Stimulated activated naive CD8-positive, alpha-beta T cell treated with anti-CD3 and anti-CD28 coated beads, Interleukin-15, Interleukin-2, amounts not matched to agents 100 ng/mL and 50 ng/mL, for 24 hours (primary cell): ENCODE data around the gene HTR3C.
"Not testable (repeated sequence)": the region's sequence is repeated elsewhere in the genome, so short reads cannot be mapped to it uniquely, and the experiment has no call there.

Experiments
- H3K27ac Mint-ChIP-seq: one replicate; pipeline ENCODE4 v1.8.0; 2021; ENCODE audit warnings: mild to moderate bottlenecking, mixed read lengths
- H3K27me3 Mint-ChIP-seq: one replicate; pipeline ENCODE4 v1.8.0; 2021; ENCODE audit warnings: mixed read lengths
- H3K36me3 Mint-ChIP-seq: one replicate; pipeline ENCODE4 v1.8.0; 2021; ENCODE audit warnings: low read depth, mixed read lengths
- H3K4me1 Mint-ChIP-seq: one replicate; pipeline ENCODE4 v1.8.0; 2021; ENCODE audit warnings: low read depth, mixed read lengths
- H3K4me3 Mint-ChIP-seq: one replicate; pipeline ENCODE4 v1.8.0; 2021; ENCODE audit warnings: mild to moderate bottlenecking, mixed read lengths
- H3K9me3 Mint-ChIP-seq: one replicate; pipeline ENCODE4 v1.8.0; 2021; ENCODE audit warnings: mixed read lengths

The HTR3C gene, protein sequence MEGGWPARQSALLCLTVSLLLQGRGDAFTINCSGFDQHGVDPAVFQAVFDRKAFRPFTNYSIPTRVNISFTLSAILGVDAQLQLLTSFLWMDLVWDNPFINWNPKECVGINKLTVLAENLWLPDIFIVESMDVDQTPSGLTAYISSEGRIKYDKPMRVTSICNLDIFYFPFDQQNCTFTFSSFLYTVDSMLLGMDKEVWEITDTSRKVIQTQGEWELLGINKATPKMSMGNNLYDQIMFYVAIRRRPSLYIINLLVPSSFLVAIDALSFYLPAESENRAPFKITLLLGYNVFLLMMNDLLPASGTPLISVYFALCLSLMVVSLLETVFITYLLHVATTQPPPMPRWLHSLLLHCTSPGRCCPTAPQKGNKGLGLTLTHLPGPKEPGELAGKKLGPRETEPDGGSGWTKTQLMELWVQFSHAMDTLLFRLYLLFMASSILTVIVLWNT

DNA sequence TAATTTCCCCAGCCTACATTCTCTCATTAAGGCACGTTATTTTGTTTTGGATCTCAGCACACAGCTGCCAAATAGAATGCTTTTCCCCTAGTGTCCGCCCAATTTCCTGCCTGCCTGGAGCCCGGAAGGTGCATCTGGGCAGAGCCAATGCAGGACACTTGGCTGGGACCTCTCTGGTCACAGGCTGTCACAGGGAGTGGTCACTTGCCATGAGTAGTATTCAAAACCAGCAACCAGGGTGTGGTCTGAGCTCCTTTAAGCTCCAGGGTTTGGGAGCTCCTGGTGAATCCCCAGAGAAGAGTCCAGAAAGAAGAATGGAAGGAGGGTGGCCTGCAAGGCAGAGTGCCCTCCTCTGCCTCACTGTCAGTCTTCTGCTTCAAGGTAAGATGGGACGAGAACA, at the start of gene HTR3C:
Gene HTR3C, plus strand, starts transcription at position 281 of the 400 bp plus-strand sequence. Its CDS starts 34 bp downstream, at position 315.
- no peak within 1 kb of the TSS for H3K27ac Mint-ChIP-seq

DNA sequence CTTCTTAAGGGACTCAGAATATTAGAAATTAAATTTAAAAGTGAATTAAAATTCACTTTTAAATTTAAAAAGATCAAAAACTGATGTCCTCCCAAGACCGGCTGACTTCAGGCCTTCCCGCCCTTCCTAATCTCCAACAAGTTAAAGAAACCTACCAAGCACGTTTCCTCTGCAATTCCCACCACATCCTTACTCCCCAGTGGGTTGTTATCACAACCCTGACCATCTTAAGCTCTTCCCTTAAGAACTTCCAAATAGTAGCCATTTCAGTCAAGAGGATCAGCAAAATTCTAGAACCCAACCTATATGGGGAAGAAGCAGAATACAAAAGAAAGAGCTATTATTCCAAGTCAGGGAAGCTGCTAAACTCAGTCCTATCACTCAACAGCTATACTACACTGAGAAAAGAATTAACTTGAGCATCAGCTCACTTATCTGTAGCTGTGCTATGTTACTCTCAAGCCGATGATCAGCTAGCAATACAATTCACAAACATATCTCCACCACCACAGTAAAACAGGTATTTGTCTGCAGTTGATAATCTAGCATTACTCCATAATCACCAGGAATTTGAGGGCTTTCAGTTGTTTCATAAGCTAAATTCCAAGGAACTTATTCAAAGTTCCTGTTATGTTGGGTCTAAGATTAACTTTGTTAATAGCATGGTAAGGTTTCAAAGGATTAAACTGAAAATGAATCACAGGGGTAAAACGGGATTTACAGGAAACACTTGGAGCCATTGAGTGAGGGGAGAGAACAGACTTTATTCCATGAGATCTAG, 49.5 kb upstream of the HTR3C start:
- Mint-ChIP-seq H3K9me3 (no peaks in the 10 kb centered on the region), H3K36me3 (peaks cover 22% of the 10 kb centered on the region), H3K27ac (no peak overlapping the region), H3K4me3 (no peak overlapping the region), H3K4me1 (peaks cover 23% of the 10 kb centered on the region), H3K27me3 (no peaks in the 10 kb centered on the region)

More for the DNA sequence above, at the start of gene HTR3C:
- no peak within 1 kb of the TSS for H3K4me3 Mint-ChIP-seq
- no peaks in the 10 kb centered on the region for H3K9me3 Mint-ChIP-seq
- no peaks in the 10 kb centered on the region for H3K4me1 Mint-ChIP-seq
- H3K27me3 Mint-ChIP-seq: peaks cover 7% of the 10 kb centered on the region
- H3K36me3 Mint-ChIP-seq: no peaks in the 10 kb centered on the region

DNA sequence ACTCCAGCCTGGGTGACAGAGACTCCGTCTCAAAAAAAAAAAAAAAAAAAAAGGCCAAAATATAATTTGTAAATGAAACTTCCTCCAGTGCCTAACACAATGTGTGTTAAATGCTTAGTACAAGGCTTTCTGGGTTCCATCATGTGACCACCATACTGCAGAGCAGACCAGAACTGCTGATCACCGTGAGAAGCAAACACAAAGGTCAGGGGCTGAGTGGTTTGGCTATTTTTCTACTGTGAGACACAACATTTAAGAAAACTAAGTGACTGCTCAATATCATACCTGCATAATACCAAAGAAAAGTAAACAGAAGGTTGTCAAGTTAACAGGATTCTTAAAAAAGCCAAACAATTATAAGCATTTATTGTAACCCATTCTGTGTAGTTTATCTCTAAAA, 48.4 kb upstream of the HTR3C start:
- peaks cover 23% of the 10 kb centered on the region for H3K4me1 Mint-ChIP-seq
- no peak overlapping the region for H3K4me3 Mint-ChIP-seq
- no peak overlapping the region for H3K27ac Mint-ChIP-seq
- peaks cover 19% of the 10 kb centered on the region for H3K36me3 Mint-ChIP-seq
- no peaks in the 10 kb centered on the region for H3K27me3 Mint-ChIP-seq
- no peaks in the 10 kb centered on the region for H3K9me3 Mint-ChIP-seq

DNA sequence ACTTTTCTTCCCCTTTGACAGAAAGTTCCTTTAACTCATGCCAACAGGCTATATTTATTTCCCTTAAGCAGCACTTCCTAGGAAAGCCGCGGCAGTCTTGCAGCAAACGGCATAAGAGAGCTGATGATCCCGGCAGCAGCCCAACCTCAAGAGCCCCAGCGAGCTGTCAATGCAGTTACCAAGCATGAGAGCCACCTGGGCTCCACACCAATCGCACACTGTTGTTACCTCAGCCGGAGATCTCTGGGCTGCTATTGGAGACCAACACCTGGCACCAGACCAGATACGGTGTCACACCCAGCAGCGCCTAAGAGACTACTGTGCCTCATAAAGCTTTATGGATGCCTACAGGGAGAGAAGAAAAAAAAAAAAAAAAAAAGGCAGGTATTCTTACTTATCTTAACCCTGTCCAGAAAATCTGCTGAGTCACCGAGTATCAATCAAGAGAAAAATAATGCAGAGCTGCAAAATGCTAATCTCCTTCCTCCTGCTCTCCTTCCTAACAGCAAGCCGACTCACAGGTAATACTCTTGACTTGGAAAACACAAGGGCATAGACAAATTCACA, 46.8 kb upstream of the HTR3C start:
- H3K27ac Mint-ChIP-seq: peak overlapping the region; percentile 69
- peak overlapping the region; percentile 53 for H3K4me3 Mint-ChIP-seq
- peaks cover 26% of the 10 kb centered on the region for H3K36me3 Mint-ChIP-seq
- H3K9me3 Mint-ChIP-seq: no peaks in the 10 kb centered on the region
- no peaks in the 10 kb centered on the region for H3K27me3 Mint-ChIP-seq
- H3K4me1 Mint-ChIP-seq: peaks cover 23% of the 10 kb centered on the region

DNA sequence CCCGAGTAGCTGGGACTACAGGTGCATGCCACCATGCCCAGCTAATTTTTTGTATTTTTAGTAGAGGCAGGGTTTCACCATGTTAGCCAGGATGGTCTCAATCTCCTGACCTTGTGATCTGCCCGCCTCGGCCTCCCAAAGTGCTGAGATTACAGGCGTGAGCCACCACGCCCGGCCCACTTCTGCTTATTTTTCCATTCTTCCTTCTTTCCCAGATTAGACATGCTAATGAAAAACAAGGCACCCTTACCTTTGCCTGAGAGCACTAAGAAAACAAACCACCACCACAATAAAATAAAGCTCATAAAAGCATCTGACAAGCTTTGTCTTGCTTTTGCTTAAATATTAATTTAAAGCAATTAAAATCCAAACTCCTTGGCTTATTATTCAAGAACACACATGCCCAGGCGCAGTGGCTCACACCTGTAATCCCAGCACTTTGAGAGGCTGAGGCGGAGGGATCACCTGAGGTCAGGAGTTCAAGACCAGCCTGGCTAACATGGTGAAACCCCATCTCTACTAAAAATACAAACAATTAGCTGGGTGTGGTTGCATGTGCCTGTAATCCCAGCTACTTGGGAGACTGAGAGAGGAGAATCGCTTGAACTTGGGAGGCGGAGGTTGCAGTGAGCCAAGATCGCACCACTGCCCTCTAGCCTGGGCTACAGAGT, 45.6 kb upstream of the HTR3C start:
- H3K4me3 Mint-ChIP-seq, H3K27ac Mint-ChIP-seq, H3K27me3 Mint-ChIP-seq, H3K9me3 Mint-ChIP-seq: not testable (repeated sequence)
- peaks cover 23% of the 10 kb centered on the region for H3K4me1 Mint-ChIP-seq
- H3K36me3 Mint-ChIP-seq: peaks cover 32% of the 10 kb centered on the region

DNA sequence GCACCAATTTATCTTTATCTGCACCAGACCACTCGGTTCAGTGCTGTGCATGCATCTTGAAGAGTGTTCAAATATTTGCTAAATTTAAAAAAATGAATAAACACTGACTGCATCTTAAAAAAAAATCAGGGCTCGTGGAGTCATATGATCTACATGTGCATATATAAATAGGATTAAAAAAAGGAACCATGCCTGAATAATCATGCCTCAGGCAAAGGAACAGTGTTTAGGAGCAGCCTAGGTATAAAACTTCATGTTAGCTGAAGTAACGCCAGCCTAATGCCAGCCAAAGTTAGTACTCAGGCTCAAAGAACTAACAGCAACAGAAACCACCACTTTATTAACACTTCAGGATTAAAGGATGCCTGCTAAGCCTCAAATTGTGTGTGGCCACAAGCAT, 44.7 kb upstream of the HTR3C start:
- Mint-ChIP-seq H3K4me3 (no peak overlapping the region), H3K9me3 (no peaks in the 10 kb centered on the region), H3K4me1 (peaks cover 23% of the 10 kb centered on the region), H3K27ac (no peak overlapping the region), H3K36me3 (peaks cover 35% of the 10 kb centered on the region), H3K27me3 (no peaks in the 10 kb centered on the region)

DNA sequence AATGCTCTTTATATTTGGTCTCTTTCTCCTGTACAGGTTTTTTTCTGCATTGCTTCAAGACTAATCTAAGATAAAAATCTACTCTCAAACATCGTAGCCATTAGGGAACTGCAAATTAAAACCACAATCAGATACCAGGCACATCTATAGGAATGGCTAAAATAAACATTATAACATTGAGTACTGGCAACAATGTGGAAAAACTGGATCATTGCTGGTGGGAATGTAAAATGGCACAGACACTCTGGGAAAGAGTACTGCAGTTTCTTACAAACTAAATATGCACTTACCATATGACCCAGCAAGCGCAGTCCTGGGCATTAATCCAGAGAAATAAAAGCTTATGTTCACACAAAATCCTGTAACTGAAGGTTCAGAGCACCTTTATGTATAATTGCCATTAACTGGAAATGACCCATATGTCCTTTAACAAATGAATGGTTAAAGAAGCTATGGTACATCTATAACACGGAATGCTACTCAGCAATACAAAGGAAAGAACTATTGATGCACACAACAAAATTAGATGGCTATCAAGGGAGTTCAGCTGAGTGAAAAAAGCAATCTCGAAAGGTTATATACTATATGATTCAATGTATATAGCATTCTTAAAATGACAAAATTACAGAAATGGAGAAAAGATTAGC, 41.5 kb upstream of the HTR3C start:
- H3K36me3 Mint-ChIP-seq: peaks cover 33% of the 10 kb centered on the region
- no peak overlapping the region for H3K27ac Mint-ChIP-seq
- no peak overlapping the region for H3K4me3 Mint-ChIP-seq
- no peaks in the 10 kb centered on the region for H3K27me3 Mint-ChIP-seq
- no peaks in the 10 kb centered on the region for H3K9me3 Mint-ChIP-seq
- peaks cover 24% of the 10 kb centered on the region for H3K4me1 Mint-ChIP-seq

DNA sequence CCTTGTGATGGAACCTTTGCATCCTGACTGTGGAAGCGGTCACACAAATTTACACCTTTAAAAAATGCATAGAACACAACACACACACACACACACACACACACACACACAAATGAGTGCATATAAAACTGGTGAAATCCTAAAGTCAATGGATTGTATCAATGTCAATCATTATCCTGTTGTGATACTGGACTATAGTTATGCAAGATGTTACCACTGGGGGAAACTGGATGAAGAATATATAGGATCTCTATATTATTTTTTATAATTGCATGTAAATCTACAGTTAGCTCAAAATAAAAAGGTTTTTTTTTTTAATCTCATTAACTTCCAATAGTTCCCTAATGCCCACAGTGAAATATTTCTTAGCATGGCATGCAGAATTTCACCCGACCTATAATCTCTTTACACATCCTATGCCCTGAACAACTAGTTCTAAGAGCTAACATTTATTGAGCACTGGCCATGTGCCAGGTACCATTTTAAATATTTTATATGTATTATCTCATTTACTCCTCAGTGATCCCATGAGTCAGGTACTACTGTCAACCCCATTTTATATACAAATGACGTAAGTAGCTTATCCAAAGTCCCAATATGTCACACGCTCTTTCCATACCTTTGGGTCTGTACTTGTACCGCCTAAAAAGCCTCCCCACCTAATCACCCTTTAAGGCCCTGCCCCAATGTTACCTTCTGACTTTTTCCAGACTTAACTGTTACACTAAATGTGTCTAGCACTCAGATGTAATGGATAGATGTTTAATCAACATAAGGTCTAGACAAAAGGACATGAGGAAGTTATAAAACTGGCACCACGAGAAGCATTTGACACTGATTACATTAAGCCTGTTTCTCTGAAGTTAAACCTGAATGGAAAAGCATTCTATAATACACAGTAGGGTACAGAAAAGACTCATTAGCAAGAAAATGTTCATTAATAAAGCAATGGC, 40.6 kb upstream of the HTR3C start:
- H3K36me3 Mint-ChIP-seq: peaks cover 33% of the 10 kb centered on the region
- no peaks in the 10 kb centered on the region for H3K9me3 Mint-ChIP-seq
- H3K27ac Mint-ChIP-seq: no peak overlapping the region
- peaks cover 23% of the 10 kb centered on the region for H3K4me1 Mint-ChIP-seq
- no peak overlapping the region for H3K4me3 Mint-ChIP-seq
- no peaks in the 10 kb centered on the region for H3K27me3 Mint-ChIP-seq

DNA sequence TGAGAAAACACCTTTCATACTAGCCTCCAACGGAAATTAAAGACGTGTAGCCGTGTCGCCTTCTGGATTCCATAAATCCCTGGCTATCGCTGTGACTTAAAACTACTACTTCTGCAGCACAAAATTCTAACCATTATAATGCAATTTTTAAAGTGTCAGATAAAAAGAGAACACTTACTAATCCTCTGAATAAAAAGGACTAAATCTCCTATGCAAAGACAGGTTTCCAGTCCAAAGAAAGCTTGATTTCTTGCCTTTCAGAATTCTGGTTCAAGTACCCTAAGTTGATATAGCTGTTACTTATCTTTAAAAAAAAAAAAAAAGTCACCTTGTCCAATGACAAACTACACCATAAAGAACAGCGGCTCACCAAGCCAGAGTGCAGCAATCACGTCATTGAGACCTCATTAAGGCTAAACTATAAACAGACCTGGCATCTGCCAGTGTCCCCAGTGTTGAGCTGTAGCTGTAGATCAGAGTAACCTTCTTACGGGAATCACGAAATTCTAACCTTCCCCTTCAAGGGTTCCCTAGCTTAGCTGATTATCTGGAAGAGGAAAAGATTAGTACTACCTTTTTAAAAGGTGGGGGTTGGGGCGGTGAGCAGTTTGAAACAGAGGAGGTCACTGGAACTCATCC, 37.3 kb upstream of the HTR3C start:
- Mint-ChIP-seq H3K36me3 (peaks cover 26% of the 10 kb centered on the region), H3K4me3 (no peak overlapping the region), H3K27ac (no peak overlapping the region), H3K4me1 (peaks cover 28% of the 10 kb centered on the region), H3K9me3 (no peaks in the 10 kb centered on the region), H3K27me3 (peaks cover 5% of the 10 kb centered on the region)

DNA sequence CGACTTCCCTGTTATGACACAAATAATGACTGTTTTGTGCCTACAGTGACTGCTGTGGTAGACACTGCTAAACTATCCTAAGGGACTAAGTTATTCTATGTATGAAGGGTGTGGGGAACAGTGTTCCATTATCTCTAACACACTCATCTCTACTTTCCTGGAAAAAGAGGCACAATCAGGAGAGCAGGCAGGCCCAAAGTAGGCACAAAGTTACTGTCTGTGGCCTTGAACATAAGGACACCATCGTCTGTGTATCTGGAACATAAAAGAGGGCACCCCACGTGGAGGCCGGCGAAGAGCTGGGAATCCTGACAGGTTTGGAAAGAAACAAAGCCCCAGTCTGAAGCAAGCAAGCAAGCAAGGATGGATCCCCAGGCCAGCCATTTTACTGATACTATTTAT, 36.7 kb upstream of the HTR3C start:
- H3K4me1 Mint-ChIP-seq: peaks cover 28% of the 10 kb centered on the region
- H3K36me3 Mint-ChIP-seq: peaks cover 20% of the 10 kb centered on the region

DNA sequence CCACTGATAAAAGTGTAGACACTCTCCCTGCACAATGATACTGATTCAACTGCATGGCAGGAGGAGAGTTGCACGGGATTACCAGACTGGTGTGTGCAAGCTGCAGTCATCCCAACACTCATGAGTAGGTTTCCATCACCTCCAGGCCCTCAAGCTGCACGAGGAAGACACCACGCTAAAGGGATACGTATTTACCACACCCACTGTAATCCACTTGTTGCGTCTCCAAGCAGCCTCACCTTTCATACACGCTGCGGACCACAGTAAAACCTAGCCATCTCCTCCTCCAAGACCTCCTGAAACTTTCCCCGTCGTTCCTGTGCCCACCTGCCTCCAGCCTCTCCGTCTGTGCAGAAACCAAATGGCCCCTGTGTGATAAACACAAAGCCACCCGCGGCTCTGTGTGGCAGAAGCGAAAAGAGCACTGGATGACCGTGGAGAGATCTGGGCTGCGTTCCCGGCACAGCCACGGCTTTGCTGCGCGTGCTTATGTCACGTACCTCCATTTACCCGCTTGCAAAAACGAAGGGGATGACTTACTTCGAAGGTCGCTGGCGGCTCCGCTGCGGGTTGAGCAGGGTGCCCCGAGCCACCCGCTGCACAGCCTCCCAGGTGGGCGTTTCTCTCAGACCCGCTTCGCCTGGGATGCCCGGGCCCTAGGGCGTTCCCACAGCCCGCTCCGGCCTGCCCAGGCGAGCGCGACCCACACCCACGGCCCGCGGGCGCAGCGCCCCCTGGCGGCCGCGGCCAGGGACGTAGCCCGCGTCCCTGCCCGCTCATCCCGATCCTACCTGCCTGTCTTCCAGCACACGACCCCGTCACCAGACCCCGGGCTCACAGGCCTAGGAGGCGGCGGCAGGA, 35.8 kb upstream of the HTR3C start:
- peak overlapping the region; percentile 90 for H3K27ac Mint-ChIP-seq
- peaks cover 29% of the 10 kb centered on the region for H3K4me1 Mint-ChIP-seq
- H3K27me3 Mint-ChIP-seq: peaks cover 14% of the 10 kb centered on the region
- H3K4me3 Mint-ChIP-seq: peak overlapping the region; percentile 99
- no peaks in the 10 kb centered on the region for H3K9me3 Mint-ChIP-seq
- H3K36me3 Mint-ChIP-seq: peaks cover 13% of the 10 kb centered on the region

More for the DNA sequence above, 36.7 kb upstream of the HTR3C start:
- Mint-ChIP-seq H3K9me3 (no peaks in the 10 kb centered on the region), H3K27me3 (peaks cover 9% of the 10 kb centered on the region), H3K27ac (no peak overlapping the region), H3K4me3 (peak overlapping the region; percentile 99)

DNA sequence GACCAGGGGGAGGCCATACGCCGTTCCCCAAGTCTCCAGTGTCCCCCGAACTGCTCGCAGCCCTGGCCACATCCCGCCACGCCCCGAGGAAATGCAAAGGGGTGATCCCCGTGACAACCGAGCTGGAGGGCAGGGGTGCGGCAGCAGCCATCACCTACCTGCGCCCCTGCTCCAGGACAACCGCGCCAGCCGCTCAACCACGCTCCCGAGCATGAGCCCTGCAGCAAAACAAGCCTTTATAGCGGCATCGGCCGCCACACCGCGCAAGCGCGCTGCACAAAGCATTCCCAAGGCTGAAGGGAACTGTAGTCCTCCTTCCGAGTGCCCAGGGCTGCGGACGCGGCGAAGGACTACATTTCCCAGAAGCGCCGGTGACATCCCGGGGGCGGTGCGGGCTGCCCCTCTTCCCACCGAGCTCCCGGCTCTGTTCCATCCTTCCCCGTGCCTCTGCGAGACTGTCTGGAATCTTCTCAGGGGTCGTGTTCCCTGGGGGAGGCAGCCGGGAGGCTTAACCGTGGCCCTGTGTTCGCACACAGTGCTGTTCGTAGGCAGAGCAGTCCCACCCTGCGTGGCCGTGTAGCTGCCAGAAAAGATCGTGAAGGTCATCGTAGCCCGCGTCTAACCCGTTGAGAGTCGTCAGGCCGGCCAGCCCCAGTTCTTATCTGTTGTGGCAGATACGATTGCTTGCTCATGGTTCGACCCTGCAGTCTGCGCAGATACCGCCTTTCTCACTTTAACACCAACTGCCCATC, 35.0 kb upstream of the HTR3C start, which contains the start of gene ABCC5:
Gene ABCC5, minus strand, starts transcription at position 213 of the 752 bp plus-strand sequence. CDS start 3,492 bp downstream, outside the sequence.
- peaks cover 14% of the 10 kb centered on the region for H3K27me3 Mint-ChIP-seq
- H3K9me3 Mint-ChIP-seq: no peaks in the 10 kb centered on the region
- peak within 1 kb of the TSS; percentile 90 for H3K27ac Mint-ChIP-seq
- H3K36me3 Mint-ChIP-seq: peaks cover 8% of the 10 kb centered on the region
- H3K4me1 Mint-ChIP-seq: peaks cover 31% of the 10 kb centered on the region
- H3K4me3 Mint-ChIP-seq: peak within 1 kb of the TSS; percentile 99
